HepG2 (cell line): ENCODE results near the gene APOC3. TPM values are rescaled to one million over a fixed set of nuclear protein-coding genes. Genes with fewer than 3 reads are reported as not detected.
A peak's percentile ranks its signal among the peaks of the same experiment; 100 is the strongest.

Source experiments
- ETV5 ChIP-seq: IDR thresholded peaks from 2 replicates; pipeline ENCODE4 v1.6.1; 2018; ENCODE audit warnings: missing biosample characterization, missing genetic modification reagents, inconsistent platforms, borderline replicate concordance
- FOXO4 ChIP-seq: sonication (generic); formaldehyde crosslinking; conservative IDR thresholded peaks from 2 replicates; pipeline ENCODE4 v1.8.1; 2023; ENCODE audit warnings: missing genetic modification reagents
- NR2F6 ChIP-seq, 2 experiments: IDR thresholded peaks; 2 replicates each; pipeline ENCODE4 v1.6.1; 2016; ENCODE audit warnings: antibody characterized with exemption in 1 of 2, mild to moderate bottlenecking in 1 of 2
- SMARCC2 ChIP-seq: fragments of 450-650 bp; IDR thresholded peaks from 2 replicates; pipeline ENCODE4 v1.6.1; 2017; ENCODE audit warnings: antibody characterized with exemption, mild to moderate bottlenecking
- SOX6 ChIP-seq, 2 experiments: fragments of 450-650 bp in 1 of 2; sonication (generic) in 1 of 2; formaldehyde crosslinking in 1 of 2; IDR thresholded peaks; 2 replicates each; pipeline versions ENCODE4 v1.4.0 to v1.6.1; 2017 to 2020; ENCODE audit warnings: antibody characterized with exemption in 1 of 2, mild to moderate bottlenecking in 1 of 2, missing genetic modification reagents in 1 of 2
- ZNF468 ChIP-seq: sonication (generic); formaldehyde crosslinking; IDR thresholded peaks from 2 replicates; pipeline ENCODE4 v1.8.0; 2022; ENCODE audit warnings: mild to moderate bottlenecking, moderate library complexity, missing genetic modification reagents
- ZNF646 ChIP-seq: sonication (generic); formaldehyde crosslinking; IDR thresholded peaks from 2 replicates; pipeline ENCODE4 v1.9.0; 2021; ENCODE audit warnings: mild to moderate bottlenecking, missing genetic modification reagents
- ZNF75D ChIP-seq: sonication (generic); formaldehyde crosslinking; IDR thresholded peaks from 2 replicates; pipeline ENCODE4 v1.8.1; 2023; ENCODE audit warnings: missing genetic modification reagents, mild to moderate bottlenecking, borderline replicate concordance
- polyA plus RNA-seq, 8 experiments: library from polyadenylated mRNA; depleted of rRNA in 3 of 8; stranded (reverse) in 7 of 8; unstranded in 1 of 8; fragments of >200 nt; fragmentation: Illumina TruSeq in 4 of 8; extraction: Trizol in 4 of 8; gene quantifications; 2 replicates each; pipeline versions ENCODE4 v1.2.1 to v1.2.3, GENCODE V29; 2011 to 2016; ENCODE audit warnings: low read depth in 4 of 8, missing spikeins in 1 of 8, mixed read lengths in 1 of 8; ENCODE audit not compliant: insufficient read depth in 1 of 8
- total RNA-seq, 5 experiments: library from RNA; depleted of rRNA; stranded (reverse); fragments of >200 nt; fragmentation: Illumina TruSeq; extraction: Trizol; gene quantifications; 2 replicates each; pipeline ENCODE4 v1.2.3, GENCODE V29; 2016; ENCODE audit warnings: low read depth in 1 of 5
- TF ChIP-seq, protein P1 (sequence below): sonication (generic); formaldehyde crosslinking; conservative IDR thresholded peaks from 2 replicates; pipeline ENCODE4 v1.4.0; 2020; ENCODE audit warnings: missing genetic modification reagents
- TF ChIP-seq, protein P2 (sequence below): sonication (generic); formaldehyde crosslinking; conservative IDR thresholded peaks from 2 replicates; pipeline ENCODE4 v1.4.0; 2020; ENCODE audit warnings: missing genetic modification reagents
- TF ChIP-seq, protein P3 (sequence below), 2 experiments: IDR thresholded peaks; 2 replicates each; pipeline ENCODE4 v1.6.1; 2011 to 2012; ENCODE audit warnings: low read length in 2 of 2, borderline replicate concordance in 1 of 2, low read depth in 1 of 2, mild to moderate bottlenecking in 1 of 2, moderate library complexity in 1 of 2

The APOC3 gene
- total and polyA plus RNA-seq, 2 of the 13 experiments (the other 11 are each of a cell fraction or from before 2014, with no cell fraction given) = 314 to 687 TPM

DNA sequence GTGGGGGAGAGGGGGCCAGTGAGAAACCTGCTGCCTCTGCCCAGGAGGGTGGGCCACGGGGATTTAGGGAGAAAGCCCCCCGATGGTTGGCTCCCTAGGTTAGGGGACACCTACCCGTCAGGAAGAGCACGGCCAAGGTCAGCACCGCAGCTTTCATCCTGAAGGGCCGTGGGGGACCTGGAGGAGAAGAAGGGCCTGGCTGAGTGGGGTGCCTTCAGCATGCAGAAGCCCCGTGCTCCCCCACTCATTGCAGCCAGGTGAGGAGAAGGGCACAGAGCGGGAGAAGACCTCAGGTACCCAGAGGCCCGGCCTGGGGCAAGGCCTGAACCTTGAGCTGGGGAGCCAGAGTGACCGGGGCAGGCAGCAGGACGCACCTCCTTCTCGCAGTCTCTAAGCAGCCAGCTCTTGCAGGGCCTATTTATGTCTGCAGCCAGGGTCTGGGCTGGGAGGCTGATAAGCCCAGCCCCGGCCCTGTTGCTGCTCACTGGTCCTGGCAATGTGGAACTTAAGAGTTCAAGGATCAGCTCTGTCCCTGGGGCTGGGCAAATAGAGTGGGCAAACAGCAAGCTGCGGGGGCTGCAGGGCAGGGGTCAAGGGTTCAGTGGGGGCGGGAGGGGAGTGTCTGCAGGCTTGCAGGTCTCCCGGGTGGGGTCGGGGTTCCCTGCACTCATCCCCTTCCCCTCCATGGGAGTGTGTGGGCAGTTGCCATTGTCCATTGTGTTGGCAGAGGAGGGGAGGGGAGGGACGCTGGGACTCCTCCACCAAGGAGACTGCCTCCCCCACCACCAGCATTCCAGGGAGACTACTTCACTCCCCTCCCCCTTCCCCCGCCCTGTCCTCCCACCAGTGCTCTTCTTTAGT, 7.8 kb downstream of the APOC3 start, which contains the start of gene APOA1 (continued):
- TF ChIP-seq, protein P1, sequence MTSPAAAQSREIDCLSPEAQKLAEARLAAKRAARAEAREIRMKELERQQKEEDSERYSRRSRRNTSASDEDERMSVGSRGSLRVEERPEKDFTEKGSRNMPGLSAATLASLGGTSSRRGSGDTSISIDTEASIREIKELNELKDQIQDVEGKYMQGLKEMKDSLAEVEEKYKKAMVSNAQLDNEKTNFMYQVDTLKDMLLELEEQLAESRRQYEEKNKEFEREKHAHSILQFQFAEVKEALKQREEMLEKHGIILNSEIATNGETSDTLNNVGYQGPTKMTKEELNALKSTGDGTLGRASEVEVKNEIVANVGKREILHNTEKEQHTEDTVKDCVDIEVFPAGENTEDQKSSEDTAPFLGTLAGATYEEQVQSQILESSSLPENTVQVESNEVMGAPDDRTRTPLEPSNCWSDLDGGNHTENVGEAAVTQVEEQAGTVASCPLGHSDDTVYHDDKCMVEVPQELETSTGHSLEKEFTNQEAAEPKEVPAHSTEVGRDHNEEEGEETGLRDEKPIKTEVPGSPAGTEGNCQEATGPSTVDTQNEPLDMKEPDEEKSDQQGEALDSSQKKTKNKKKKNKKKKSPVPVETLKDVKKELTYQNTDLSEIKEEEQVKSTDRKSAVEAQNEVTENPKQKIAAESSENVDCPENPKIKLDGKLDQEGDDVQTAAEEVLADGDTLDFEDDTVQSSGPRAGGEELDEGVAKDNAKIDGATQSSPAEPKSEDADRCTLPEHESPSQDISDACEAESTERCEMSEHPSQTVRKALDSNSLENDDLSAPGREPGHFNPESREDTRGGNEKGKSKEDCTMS (CRISPR knock-in tag) = no peak
- TF ChIP-seq NR2F6 (IDR thresholded peaks at IDR 0.05) = peak; percentile 99
- peak; percentile 98 for TF ChIP-seq NR2F6 (CRISPR knock-in tag; IDR thresholded peaks at IDR 0.05)
- TF ChIP-seq, protein P2, sequence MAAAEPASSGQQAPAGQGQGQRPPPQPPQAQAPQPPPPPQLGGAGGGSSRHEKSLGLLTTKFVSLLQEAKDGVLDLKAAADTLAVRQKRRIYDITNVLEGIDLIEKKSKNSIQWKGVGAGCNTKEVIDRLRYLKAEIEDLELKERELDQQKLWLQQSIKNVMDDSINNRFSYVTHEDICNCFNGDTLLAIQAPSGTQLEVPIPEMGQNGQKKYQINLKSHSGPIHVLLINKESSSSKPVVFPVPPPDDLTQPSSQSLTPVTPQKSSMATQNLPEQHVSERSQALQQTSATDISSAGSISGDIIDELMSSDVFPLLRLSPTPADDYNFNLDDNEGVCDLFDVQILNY (CRISPR knock-in tag) = 0 out of 2 replicates have a peak, but pooled peaks have one; percentile 37
- TF ChIP-seq, protein P3, sequence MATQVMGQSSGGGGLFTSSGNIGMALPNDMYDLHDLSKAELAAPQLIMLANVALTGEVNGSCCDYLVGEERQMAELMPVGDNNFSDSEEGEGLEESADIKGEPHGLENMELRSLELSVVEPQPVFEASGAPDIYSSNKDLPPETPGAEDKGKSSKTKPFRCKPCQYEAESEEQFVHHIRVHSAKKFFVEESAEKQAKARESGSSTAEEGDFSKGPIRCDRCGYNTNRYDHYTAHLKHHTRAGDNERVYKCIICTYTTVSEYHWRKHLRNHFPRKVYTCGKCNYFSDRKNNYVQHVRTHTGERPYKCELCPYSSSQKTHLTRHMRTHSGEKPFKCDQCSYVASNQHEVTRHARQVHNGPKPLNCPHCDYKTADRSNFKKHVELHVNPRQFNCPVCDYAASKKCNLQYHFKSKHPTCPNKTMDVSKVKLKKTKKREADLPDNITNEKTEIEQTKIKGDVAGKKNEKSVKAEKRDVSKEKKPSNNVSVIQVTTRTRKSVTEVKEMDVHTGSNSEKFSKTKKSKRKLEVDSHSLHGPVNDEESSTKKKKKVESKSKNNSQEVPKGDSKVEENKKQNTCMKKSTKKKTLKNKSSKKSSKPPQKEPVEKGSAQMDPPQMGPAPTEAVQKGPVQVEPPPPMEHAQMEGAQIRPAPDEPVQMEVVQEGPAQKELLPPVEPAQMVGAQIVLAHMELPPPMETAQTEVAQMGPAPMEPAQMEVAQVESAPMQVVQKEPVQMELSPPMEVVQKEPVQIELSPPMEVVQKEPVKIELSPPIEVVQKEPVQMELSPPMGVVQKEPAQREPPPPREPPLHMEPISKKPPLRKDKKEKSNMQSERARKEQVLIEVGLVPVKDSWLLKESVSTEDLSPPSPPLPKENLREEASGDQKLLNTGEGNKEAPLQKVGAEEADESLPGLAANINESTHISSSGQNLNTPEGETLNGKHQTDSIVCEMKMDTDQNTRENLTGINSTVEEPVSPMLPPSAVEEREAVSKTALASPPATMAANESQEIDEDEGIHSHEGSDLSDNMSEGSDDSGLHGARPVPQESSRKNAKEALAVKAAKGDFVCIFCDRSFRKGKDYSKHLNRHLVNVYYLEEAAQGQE (IDR thresholded peaks at IDR 0.05; ENCODE audit: borderline replicate concordance in 1 of 2, low read depth in 1 of 2, low read length in 2 of 2) = peak in 1 of 2 experiments; percentile 70; a peak in 2 of 4 replicates
- no peak for TF ChIP-seq SMARCC2
- no peak for TF ChIP-seq FOXO4
- TF ChIP-seq ZNF468 (CRISPR knock-in tag) = no peak
- TF ChIP-seq ZNF75D (CRISPR knock-in tag) = no peak
- no peak for TF ChIP-seq SOX6 (IDR thresholded peaks at IDR 0.05)
- peak; percentile 97 for TF ChIP-seq SOX6 (CRISPR knock-in tag; IDR thresholded peaks at IDR 0.05)
- TF ChIP-seq ETV5 (CRISPR knock-in tag) = peak; percentile 23; the same call in 1 of the 2 replicates
- TF ChIP-seq ZNF646 (CRISPR knock-in tag) = peak; percentile 74; the same call in 1 of the 2 replicates
